Limb (tissue), 2 donors: Measurements from ENCODE around the gene L3MBTL2.

ENCODE experiments used
- DNase-seq, 2 donors: peaks; one replicate each; pipeline ENCODE4 v3.0.0-alpha.2; 2016; ENCODE audit errors: extremely low spot score in 2 of 2

L3MBTL2 gene

GRCh38 chr22:41206719-41207118 is 1.6 kb downstream of the L3MBTL2 start:
- DNase-seq, result no peak

GRCh38 chr22:41215409-41215808 is 10.3 kb downstream of the L3MBTL2 start:
- DNase-seq, result no peak

GRCh38 chr22:41215926-41216325 is 10.8 kb downstream of the L3MBTL2 start:
- no peak for DNase-seq

- no peak for DNase-seq
Measured at GRCh38 chr22:41216984-41217383, 11.9 kb downstream of the L3MBTL2 start.

- DNase-seq, result no peak
Measured at GRCh38 chr22:41217553-41218157, 12.5 kb downstream of the L3MBTL2 start.

- no peak for DNase-seq
Measured at GRCh38 chr22:41222846-41223507, 17.9 kb downstream of the L3MBTL2 start.

- DNase-seq, result no peak
Measured at GRCh38 chr22:41223535-41223934, 18.4 kb downstream of the L3MBTL2 start.

- no peak for DNase-seq
Measured at GRCh38 chr22:41226723-41227655, 21.9 kb downstream of the L3MBTL2 start.

GRCh38 chr22:41229215-41229614 is 24.1 kb downstream of the L3MBTL2 start:
- no peak for DNase-seq

GRCh38 chr22:41229730-41230400 is 24.8 kb downstream of the L3MBTL2 start:
- DNase-seq, result no peak

- DNase-seq, result no peak
Measured at GRCh38 chr22:41230401-41230785, 25.3 kb downstream of the L3MBTL2 start.

- DNase-seq, result no peak
Measured at GRCh38 chr22:41231369-41231768, 26.3 kb downstream of the L3MBTL2 start.

GRCh38 chr22:41234815-41235695 is 29.9 kb downstream of the L3MBTL2 start:
- no peak for DNase-seq

GRCh38 chr22:41237036-41237706 is 32.1 kb downstream of the L3MBTL2 start:
- no peak for DNase-seq

- DNase-seq, result peak; percentile 33 to 76
Measured at GRCh38 chr22:41237707-41238569, 32.8 kb downstream of the L3MBTL2 start.

- DNase-seq, result no peak
Measured at GRCh38 chr22:41238570-41239442, 33.7 kb downstream of the L3MBTL2 start.

- DNase-seq, result no peak
Measured at GRCh38 chr22:41239443-41240128, 34.5 kb downstream of the L3MBTL2 start.
